ENCODE data around the gene CRYBB2. TPM values are rescaled to one million over a fixed set of nuclear protein-coding genes. Genes with fewer than 3 reads are reported as not detected.

The CRYBB2 gene
- total RNA-seq, 4 donors from 2014 or later, result not detected

DNA sequence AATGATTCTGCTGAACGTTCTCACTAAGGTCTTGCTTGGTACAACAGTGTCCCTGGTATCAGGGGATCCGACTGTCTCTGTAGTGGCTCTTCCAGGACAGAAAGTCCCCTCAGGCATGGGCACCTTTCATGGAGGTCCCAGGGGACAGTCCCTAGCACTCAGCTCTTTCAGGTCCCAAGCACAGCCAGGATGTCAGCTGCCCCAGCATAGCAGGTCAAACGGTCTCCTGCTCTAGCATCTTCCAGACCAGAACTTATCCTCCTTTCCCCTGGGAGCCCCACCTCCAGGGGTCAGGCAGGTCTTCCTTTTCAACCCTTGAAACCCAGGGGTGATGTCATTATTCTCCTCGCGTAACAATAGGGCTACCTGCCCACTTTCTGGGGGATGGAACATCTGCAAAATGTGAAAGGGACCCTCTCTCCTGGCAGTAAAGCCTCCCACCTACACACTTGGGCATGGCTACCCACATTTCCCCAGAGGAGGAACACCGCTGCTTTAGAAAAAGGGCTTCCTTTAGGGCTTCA lies 44.5 kb upstream of the CRYBB2 start:
- ATAC-seq (no peak), DNase-seq (no peak)
- H3K27ac ChIP-seq, result no peak overlapping the region
- H3K36me3 ChIP-seq, result peaks cover 0 to 42% of the 10 kb centered on the region in 2 donors
- H3K27me3 ChIP-seq, result no peaks in the 10 kb centered on the region
- intact Hi-C loops (cut with DNase I; ENCODE audit: low total_unique reads) (no loop called here), in situ Hi-C loops (cut with MboI; ENCODE audit: low sequenced_read_pairs in 4 of 4) (loop anchor here in 1 of 4 donors (5.0 to 25.0 kb wide), 2 partner anchors 68 to 238 kb away; partner anchors contain the start of gene LHFPL7)
- no peaks in the 10 kb centered on the region for H3K4me1 ChIP-seq
- no peak for TF ChIP-seq POLR2A (IDR thresholded peaks at IDR 0.05)
- TF ChIP-seq, protein P1, sequence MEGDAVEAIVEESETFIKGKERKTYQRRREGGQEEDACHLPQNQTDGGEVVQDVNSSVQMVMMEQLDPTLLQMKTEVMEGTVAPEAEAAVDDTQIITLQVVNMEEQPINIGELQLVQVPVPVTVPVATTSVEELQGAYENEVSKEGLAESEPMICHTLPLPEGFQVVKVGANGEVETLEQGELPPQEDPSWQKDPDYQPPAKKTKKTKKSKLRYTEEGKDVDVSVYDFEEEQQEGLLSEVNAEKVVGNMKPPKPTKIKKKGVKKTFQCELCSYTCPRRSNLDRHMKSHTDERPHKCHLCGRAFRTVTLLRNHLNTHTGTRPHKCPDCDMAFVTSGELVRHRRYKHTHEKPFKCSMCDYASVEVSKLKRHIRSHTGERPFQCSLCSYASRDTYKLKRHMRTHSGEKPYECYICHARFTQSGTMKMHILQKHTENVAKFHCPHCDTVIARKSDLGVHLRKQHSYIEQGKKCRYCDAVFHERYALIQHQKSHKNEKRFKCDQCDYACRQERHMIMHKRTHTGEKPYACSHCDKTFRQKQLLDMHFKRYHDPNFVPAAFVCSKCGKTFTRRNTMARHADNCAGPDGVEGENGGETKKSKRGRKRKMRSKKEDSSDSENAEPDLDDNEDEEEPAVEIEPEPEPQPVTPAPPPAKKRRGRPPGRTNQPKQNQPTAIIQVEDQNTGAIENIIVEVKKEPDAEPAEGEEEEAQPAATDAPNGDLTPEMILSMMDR (IDR thresholded peaks at IDR 0.05 in 4 of 5, conservative IDR thresholded peaks at IDR 0.05 in 1 of 5), result no peak
- H3K4me3 ChIP-seq, result no peak overlapping the region
- no peaks in the 10 kb centered on the region for H3K9me3 ChIP-seq

DNA sequence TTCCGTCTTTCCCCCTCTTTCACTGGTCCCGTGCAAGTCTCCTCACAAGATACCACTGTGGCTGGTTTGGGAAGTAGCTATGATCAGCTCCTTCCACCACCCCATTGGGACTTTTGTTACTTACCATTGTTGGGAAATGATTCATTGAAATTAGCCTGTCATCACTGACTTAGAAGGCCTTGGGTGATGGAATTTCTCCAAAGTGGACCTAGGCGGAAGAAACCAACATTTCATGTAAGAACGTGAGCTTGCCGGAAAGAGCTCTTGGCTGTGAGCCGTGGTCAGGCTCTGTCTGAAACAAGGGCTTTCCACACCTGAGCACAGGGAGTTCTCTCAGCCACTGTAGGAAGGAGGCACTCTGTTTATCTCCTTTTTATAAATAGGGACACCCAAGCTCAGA lies 43.3 kb upstream of the CRYBB2 start:
- DNase-seq, result no peak
- no peaks in the 10 kb centered on the region for H3K4me1 ChIP-seq
- H3K27ac ChIP-seq, result no peak overlapping the region
- H3K36me3 ChIP-seq, result peaks cover 0 to 44% of the 10 kb centered on the region in 2 donors
- no peaks in the 10 kb centered on the region for H3K27me3 ChIP-seq
- no peaks in the 10 kb centered on the region for H3K9me3 ChIP-seq
- TF ChIP-seq POLR2A (IDR thresholded peaks at IDR 0.05), result no peak
- TF ChIP-seq, protein P1 (IDR thresholded peaks at IDR 0.05 in 4 of 5, conservative IDR thresholded peaks at IDR 0.05 in 1 of 5), result no peak
- intact Hi-C loops (cut with DNase I; ENCODE audit: low total_unique reads) (no loop called here), in situ Hi-C loops (cut with MboI; ENCODE audit: low sequenced_read_pairs in 4 of 4) (loop anchor here in 1 of 4 donors (25.0 kb wide), 1 partner anchor 239 kb away; the partner anchor contains the start of gene LHFPL7)
- H3K4me3 ChIP-seq, result no peak overlapping the region
- no peak for ATAC-seq

DNA sequence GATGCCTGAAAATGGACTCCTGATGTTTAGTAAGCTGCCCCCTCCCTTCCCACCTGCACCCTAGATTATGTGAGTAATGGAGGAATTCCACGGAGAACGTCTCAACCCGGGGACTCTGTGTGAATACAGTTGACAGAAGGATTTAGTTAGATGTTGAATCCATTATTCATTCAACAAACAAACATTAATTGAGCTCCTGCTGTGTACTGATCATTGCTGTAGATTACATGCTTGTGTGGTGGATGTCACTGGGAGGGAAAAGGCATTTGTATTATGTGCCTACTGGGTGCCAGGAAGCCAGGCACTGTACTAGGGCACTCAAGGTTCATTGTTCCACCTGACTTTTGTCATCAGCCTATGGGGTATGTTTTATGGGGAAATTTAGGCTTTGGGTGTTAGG lies 42.6 kb upstream of the CRYBB2 start:
- Histone ChIP-seq H3K36me3 (peaks cover 0 to 49% of the 10 kb centered on the region in 2 donors), H3K4me1 (no peaks in the 10 kb centered on the region), H3K9me3 (no peaks in the 10 kb centered on the region), H3K27ac (no peak overlapping the region), H3K4me3 (no peak overlapping the region), H3K27me3 (no peaks in the 10 kb centered on the region)
- DNase-seq (no peak), ATAC-seq (no peak)
- intact Hi-C loops (cut with DNase I; ENCODE audit: low total_unique reads), result no loop called here
- in situ Hi-C loops (cut with MboI; ENCODE audit: low sequenced_read_pairs in 4 of 4), result loop anchor here in 1 of 4 donors (25.0 kb wide), 1 partner anchor 239 kb away; the partner anchor contains the start of gene LHFPL7
- TF ChIP-seq POLR2A (IDR thresholded peaks at IDR 0.05), result no peak
- TF ChIP-seq, protein P1 (IDR thresholded peaks at IDR 0.05 in 4 of 5, conservative IDR thresholded peaks at IDR 0.05 in 1 of 5), result no peak

DNA sequence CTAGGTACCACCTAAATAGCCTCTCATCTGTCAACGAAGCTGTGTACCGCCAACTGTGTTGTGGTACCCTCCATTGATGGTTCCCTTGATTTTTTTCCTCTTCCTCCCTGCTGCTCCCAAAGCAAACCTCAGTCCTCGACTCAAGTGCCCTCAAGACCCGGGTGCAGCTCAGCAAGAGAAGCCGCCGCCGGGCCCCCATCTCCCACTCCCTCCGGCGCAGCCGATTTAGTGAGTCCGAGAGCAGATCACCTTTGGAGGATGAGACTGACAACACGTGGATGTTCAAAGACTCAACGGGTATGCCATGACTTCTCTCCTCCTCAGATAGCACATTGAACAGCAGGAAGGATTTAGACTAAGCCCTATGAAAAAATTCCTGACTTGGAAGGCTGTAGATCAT lies 42.2 kb upstream of the CRYBB2 start:
- H3K27me3 ChIP-seq, result no peaks in the 10 kb centered on the region
- no peaks in the 10 kb centered on the region for H3K4me1 ChIP-seq
- ATAC-seq (no peak), DNase-seq (no peak)
- intact Hi-C loops (cut with DNase I; ENCODE audit: low total_unique reads), result no loop called here
- H3K36me3 ChIP-seq, result peaks cover 0 to 49% of the 10 kb centered on the region in 2 donors
- H3K27ac ChIP-seq, result no peak overlapping the region
- in situ Hi-C loops (cut with MboI; ENCODE audit: low sequenced_read_pairs in 4 of 4), result loop anchor here in 1 of 4 donors (25.0 kb wide), 1 partner anchor 240 kb away; the partner anchor contains the start of gene LHFPL7
- TF ChIP-seq POLR2A (IDR thresholded peaks at IDR 0.05), result no peak
- TF ChIP-seq, protein P1 (IDR thresholded peaks at IDR 0.05 in 4 of 5, conservative IDR thresholded peaks at IDR 0.05 in 1 of 5), result no peak
- H3K4me3 ChIP-seq, result no peak overlapping the region
- no peaks in the 10 kb centered on the region for H3K9me3 ChIP-seq
